K562 (cell line): Measurements from ENCODE around the gene MAGI2. TPM values are rescaled to one million over a fixed set of nuclear protein-coding genes. Genes with fewer than 3 reads are reported as not detected.

Source experiments
- ATAC-seq: fragments of 200-7000 bp; cut with Tn5 transposase; 3 replicates; pipeline ENCODE4 v1.9.1; 2020; ENCODE audit warnings: moderate library complexity
- BruUV-seq: library from RNA; stranded (reverse); fragments of 400-500 nt; replicated peaks from 2 replicates; lab custom pipeline; 2021; lab: Mats Ljungman, UMichigan
- CTCF ChIA-PET: fragments of 300-600 bp; formaldehyde crosslinking; extraction: SDS; loops from one replicate; lab custom pipeline; 2021; ENCODE audit warnings: low intra/inter-chr PET ratio; lab: Yijun Ruan, JAX
- POLR2A ChIA-PET: fragments of 300-600, 350-650 bp; sonication (Branson Sonifier 250); formaldehyde crosslinking; extraction: SDS; loops from one replicate; lab custom pipeline; 2021; ENCODE audit warnings: antibody characterized with exemption, inconsistent platforms; lab: Yijun Ruan, JAX
- DNase-seq, 4 experiments: peaks; one replicate each; pipeline versions ENCODE4 v3.0.0 to v3.0.0-alpha.2; 2011 to 2018; ENCODE audit warnings: low spot score in 3 of 4, mixed read lengths in 3 of 4; ENCODE audit errors: extremely low read depth in 1 of 4
- FAIRE-seq: peaks from 2 replicates; lab custom pipeline; 2011; peaks lifted over from hg19 to GRCh38; lab: Jason Lieb, UNC
- H2AFZ ChIP-seq: 2 replicates; pipeline ENCODE4 v1.6.0; 2011; ENCODE audit warnings: low read depth, low read length, control low read depth, inconsistent platforms
- H3K27ac ChIP-seq: fragments of 200-600 bp; 3 replicates; pipeline ENCODE4 v1.8.0; 2011; ENCODE audit warnings: low read depth, mild to moderate bottlenecking, control low read depth, inconsistent platforms, low read length, moderate library complexity, mixed read lengths; ENCODE audit errors: extremely low read depth
- H3K27me3 ChIP-seq, 2 experiments: fragments of 300-600 bp in 1 of 2; 2 replicates in 1 of 2; 3 replicates in 1 of 2; pipeline versions ENCODE4 v1.6.0 to v1.8.0; 2011; ENCODE audit warnings: inconsistent platforms in 2 of 2, low read length in 2 of 2, mild to moderate bottlenecking in 1 of 2, mixed read lengths in 1 of 2, moderate library complexity in 1 of 2; ENCODE audit not compliant: control insufficient read depth in 2 of 2, insufficient read depth in 2 of 2
- H3K36me3 ChIP-seq: fragments of 300-600 bp; 3 replicates; pipeline ENCODE4 v1.8.0; 2011; ENCODE audit warnings: mild to moderate bottlenecking, low read length, inconsistent platforms; ENCODE audit not compliant: control insufficient read depth, insufficient read depth
- H3K4me1 ChIP-seq, 2 experiments: fragments of 200-600 bp in 1 of 2; replicated peaks in 1 of 2; 2 replicates in 1 of 2; 3 replicates in 1 of 2; pipeline versions ENCODE4 v1.5.1 to v1.8.0; 2011; ENCODE audit warnings: inconsistent platforms in 2 of 2, low read length in 2 of 2, mild to moderate bottlenecking in 1 of 2, mixed read lengths in 1 of 2, moderate library complexity in 1 of 2; ENCODE audit not compliant: control insufficient read depth in 2 of 2, insufficient read depth in 2 of 2
- H3K4me2 ChIP-seq: 2 replicates; pipeline ENCODE4 v1.6.1; 2011; ENCODE audit warnings: low read length, control low read depth, inconsistent platforms, mixed read lengths; ENCODE audit not compliant: insufficient read depth
- H3K4me3 ChIP-seq: fragments of 200-600 bp; sonication (generic), shearing (Covaris generic); 2 replicates; pipeline ENCODE4 v1.5.1; 2016; ENCODE audit warnings: control low read depth, inconsistent platforms
- H3K79me2 ChIP-seq: fragments of 200-600 bp; 3 replicates; pipeline ENCODE4 v1.8.0; 2011; ENCODE audit warnings: low read length, inconsistent platforms; ENCODE audit not compliant: control insufficient read depth, insufficient read depth
- H3K9ac ChIP-seq, 2 experiments: 2 replicates each; pipeline versions ENCODE4 v1.6.0 to v1.6.1; 2011; ENCODE audit warnings: low read depth in 2 of 2, low read length in 2 of 2, control low read depth in 1 of 2, inconsistent platforms in 1 of 2, mild to moderate bottlenecking in 1 of 2, mixed read lengths in 1 of 2; ENCODE audit not compliant: insufficient read depth in 1 of 2
- H3K9me1 ChIP-seq: one replicate; pipeline ENCODE4 v1.6.0; 2011; ENCODE audit warnings: inconsistent platforms, mild to moderate bottlenecking, low read length, moderate library complexity; ENCODE audit not compliant: control insufficient read depth, insufficient read depth
- H3K9me3 ChIP-seq: replicated peaks from 2 replicates; pipeline ENCODE4 v1.5.1; 2011; ENCODE audit warnings: low read depth, low read length, inconsistent platforms; ENCODE audit not compliant: control insufficient read depth, insufficient read depth
- H4K20me1 ChIP-seq: replicated peaks from 2 replicates; pipeline ENCODE4 v1.6.1; 2011; ENCODE audit warnings: low read length, inconsistent platforms, mixed read lengths; ENCODE audit not compliant: control insufficient read depth, insufficient read depth
- BCL6 ChIP-seq: fragments of 250-450 bp; sonication (Bioruptor Pico); IDR thresholded peaks from 2 replicates; pipeline ENCODE4 v1.4.0; 2020
- MYNN ChIP-seq, 2 experiments: sonication (generic); formaldehyde crosslinking in 1 of 2; IDR thresholded peaks; 2 replicates each; pipeline versions ENCODE4 v1.5.0 to v1.6.1; 2016 to 2020; ENCODE audit warnings: antibody characterized with exemption in 1 of 2, missing genetic modification reagents in 1 of 2
- NFYB ChIP-seq: IDR thresholded peaks from 2 replicates; pipeline ENCODE4 v1.6.1; 2011; ENCODE audit warnings: mild to moderate bottlenecking, moderate library complexity; ENCODE audit not compliant: insufficient read length; ENCODE audit errors: extremely low read depth
- NR2C1 ChIP-seq, 2 experiments: fragments of 450-650 bp; IDR thresholded peaks; 2 replicates each; pipeline ENCODE4 v1.6.1; 2017; ENCODE audit warnings: mild to moderate bottlenecking in 2 of 2, antibody characterized with exemption in 1 of 2, inconsistent platforms in 1 of 2, missing compliant biosample characterization in 1 of 2, missing genetic modification characterization in 1 of 2
- RAD51 ChIP-seq: fragments of 450-650 bp; IDR thresholded peaks from 2 replicates; pipeline ENCODE4 v1.7.1; 2016; ENCODE audit warnings: low read depth, mild to moderate bottlenecking, borderline replicate concordance
- SMARCA5 ChIP-seq: fragments of 450-650 bp; IDR thresholded peaks from 2 replicates; pipeline ENCODE4 v1.6.1; 2016
- ZNF316 ChIP-seq: fragments of 450-650 bp; IDR thresholded peaks from 2 replicates; pipeline ENCODE4 v1.6.1; 2016
- WGBS: fragments of 100-300 bp; shearing (Covaris generic); methylation state at CpG from one replicate; pipeline ENCODE4 v1.1.6; 2016; ENCODE audit warnings: low coverage, mixed read lengths; ENCODE audit not compliant: insufficient coverage; ENCODE audit errors: missing lambda C conversion rate; 5-methylcytosine and 5-hydroxymethylcytosine counted together
- in situ Hi-C: fragments of 300-500 bp; cut with MboI; formaldehyde crosslinking; loops from 4 replicates; pipeline ENCODE4 v1.15.0; 2018; ENCODE audit warnings: inconsistent platforms, mixed read lengths
- intact Hi-C: fragments of 100-400 bp; cut with micrococcal nuclease; formaldehyde crosslinking; loops from 2 replicates; pipeline ENCODE4 v1.14.2; 2022
- polyA plus RNA-seq, 8 experiments: library from polyadenylated mRNA; depleted of rRNA in 4 of 8; stranded (reverse) in 5 of 8; unstranded in 3 of 8; fragments of >200 nt; fragmentation: Nextera tagmentation in 2 of 8; fragmentation: Illumina TruSeq in 1 of 8; extraction: Ambion mirVana in 2 of 8; extraction: Trizol in 1 of 8; gene quantifications; 2 replicates each; pipeline versions ENCODE4 v1.2.1 to v1.2.3, GENCODE V29; 2011 to 2014; ENCODE audit warnings: inconsistent platforms in 1 of 8, missing spikeins in 1 of 8
- total RNA-seq, 7 experiments: library from RNA; depleted of rRNA in 6 of 7; stranded (reverse); fragments of >200 nt in 6 of 7; fragmentation: Illumina TruSeq in 2 of 7; extraction: Trizol in 2 of 7; gene quantifications; 2 replicates each; pipeline versions ENCODE4 v1.2.1 to v1.2.3, GENCODE V29; 2011 to 2021; ENCODE audit warnings: low replicate concordance in 1 of 7
- TF ChIP-seq, protein P1 (sequence below), 2 experiments: fragments of 250-450 bp in 1 of 2; fragments of 450-650 bp in 1 of 2; sonication (Bioruptor Pico) in 1 of 2; IDR thresholded peaks; 2 replicates each; pipeline versions ENCODE4 v1.6.1 to v1.8.0; 2016 to 2021; ENCODE audit warnings: mild to moderate bottlenecking in 2 of 2, moderate library complexity in 2 of 2, missing compliant biosample characterization in 1 of 2, missing genetic modification characterization in 1 of 2
- TF ChIP-seq, protein P2 (sequence below): sonication (generic); formaldehyde crosslinking; IDR thresholded peaks from 2 replicates; pipeline ENCODE4 v1.8.0; 2022; ENCODE audit warnings: mild to moderate bottlenecking, missing genetic modification reagents
- TF ChIP-seq, protein P3 (sequence below): sonication (generic); formaldehyde crosslinking; IDR thresholded peaks from 2 replicates; pipeline ENCODE4 v1.8.1; 2023; ENCODE audit warnings: mild to moderate bottlenecking, missing genetic modification reagents, moderate library complexity
- TF ChIP-seq, protein P4 (sequence below): sonication (generic); formaldehyde crosslinking; IDR thresholded peaks from 2 replicates; pipeline ENCODE4 v1.8.1; 2023; ENCODE audit warnings: mild to moderate bottlenecking, missing genetic modification reagents
- TF ChIP-seq, protein P5 (sequence below): fragments of 450-650 bp; conservative IDR thresholded peaks from 2 replicates; pipeline ENCODE4 v1.6.1; 2016; ENCODE audit warnings: missing genetic modification characterization, low read depth, mild to moderate bottlenecking, control low read depth, missing compliant biosample characterization

MAGI2 gene
- total and polyA plus RNA-seq, 9 of the 15 experiments (the other 6 are each of a cell fraction or from before 2014, with no cell fraction given): 0.27 to 1.4 (median 0.70) TPM

DNA sequence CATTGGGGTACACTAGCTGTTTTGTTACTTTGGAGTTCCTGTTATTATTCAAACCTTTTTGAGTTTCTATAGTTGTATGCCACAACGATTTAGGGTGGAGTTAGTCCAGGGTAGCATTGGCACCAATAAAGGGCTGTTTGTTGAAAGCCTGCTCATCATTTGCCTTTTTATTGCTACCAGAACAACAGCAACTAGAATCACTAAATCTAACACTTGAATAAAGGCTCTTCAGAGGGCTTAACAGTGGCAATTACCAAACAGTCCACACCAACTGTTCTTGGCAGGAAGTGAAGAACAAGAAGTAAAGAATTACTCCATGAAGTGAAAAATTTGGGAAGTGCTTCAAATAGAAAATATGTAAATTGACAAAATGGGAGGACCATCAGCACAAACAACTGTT, 1033.5 kb downstream of the MAGI2 start:
- no peak overlapping the region for H3K4me3 ChIP-seq
- in situ Hi-C loops: no loop called here
- H3K9ac ChIP-seq: no peak overlapping the region
- 5% methylated on average over 1 of the region's 1 CpG for WGBS
- no peak overlapping the region for H3K27ac ChIP-seq
- POLR2A ChIA-PET: no interaction called here
- H3K27me3 ChIP-seq: no peaks in the 10 kb centered on the region
- H3K79me2 ChIP-seq: no peaks in the 10 kb centered on the region
- no peaks in the 10 kb centered on the region for H3K9me1 ChIP-seq
- H3K4me2 ChIP-seq: no peak overlapping the region
- intact Hi-C loops: no loop called here
- no peak for ATAC-seq
- no peaks in the 10 kb centered on the region for H3K36me3 ChIP-seq
- H3K9me3 ChIP-seq: peaks cover 2% of the 10 kb centered on the region; the same call in 1 of the 2 replicates
- H2AFZ ChIP-seq: no peak overlapping the region
- no TSS peak for BruUV-seq
- no peaks in the 10 kb centered on the region for H3K4me1 ChIP-seq
- DNase-seq: no peak
- H4K20me1 ChIP-seq: no peaks in the 10 kb centered on the region
- no peak for FAIRE-seq
- CTCF ChIA-PET: no interaction called here
- TF ChIP-seq, protein P1, sequence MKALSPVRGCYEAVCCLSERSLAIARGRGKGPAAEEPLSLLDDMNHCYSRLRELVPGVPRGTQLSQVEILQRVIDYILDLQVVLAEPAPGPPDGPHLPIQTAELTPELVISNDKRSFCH (CRISPR knock-in tag; IDR thresholded peaks at IDR 0.05): no peak
- TF ChIP-seq, protein P1 (tag; IDR thresholded peaks at IDR 0.05): no peak
- TF ChIP-seq BCL6 (CRISPR knock-in tag): no peak
- TF ChIP-seq NFYB: no peak
- TF ChIP-seq, protein P2, sequence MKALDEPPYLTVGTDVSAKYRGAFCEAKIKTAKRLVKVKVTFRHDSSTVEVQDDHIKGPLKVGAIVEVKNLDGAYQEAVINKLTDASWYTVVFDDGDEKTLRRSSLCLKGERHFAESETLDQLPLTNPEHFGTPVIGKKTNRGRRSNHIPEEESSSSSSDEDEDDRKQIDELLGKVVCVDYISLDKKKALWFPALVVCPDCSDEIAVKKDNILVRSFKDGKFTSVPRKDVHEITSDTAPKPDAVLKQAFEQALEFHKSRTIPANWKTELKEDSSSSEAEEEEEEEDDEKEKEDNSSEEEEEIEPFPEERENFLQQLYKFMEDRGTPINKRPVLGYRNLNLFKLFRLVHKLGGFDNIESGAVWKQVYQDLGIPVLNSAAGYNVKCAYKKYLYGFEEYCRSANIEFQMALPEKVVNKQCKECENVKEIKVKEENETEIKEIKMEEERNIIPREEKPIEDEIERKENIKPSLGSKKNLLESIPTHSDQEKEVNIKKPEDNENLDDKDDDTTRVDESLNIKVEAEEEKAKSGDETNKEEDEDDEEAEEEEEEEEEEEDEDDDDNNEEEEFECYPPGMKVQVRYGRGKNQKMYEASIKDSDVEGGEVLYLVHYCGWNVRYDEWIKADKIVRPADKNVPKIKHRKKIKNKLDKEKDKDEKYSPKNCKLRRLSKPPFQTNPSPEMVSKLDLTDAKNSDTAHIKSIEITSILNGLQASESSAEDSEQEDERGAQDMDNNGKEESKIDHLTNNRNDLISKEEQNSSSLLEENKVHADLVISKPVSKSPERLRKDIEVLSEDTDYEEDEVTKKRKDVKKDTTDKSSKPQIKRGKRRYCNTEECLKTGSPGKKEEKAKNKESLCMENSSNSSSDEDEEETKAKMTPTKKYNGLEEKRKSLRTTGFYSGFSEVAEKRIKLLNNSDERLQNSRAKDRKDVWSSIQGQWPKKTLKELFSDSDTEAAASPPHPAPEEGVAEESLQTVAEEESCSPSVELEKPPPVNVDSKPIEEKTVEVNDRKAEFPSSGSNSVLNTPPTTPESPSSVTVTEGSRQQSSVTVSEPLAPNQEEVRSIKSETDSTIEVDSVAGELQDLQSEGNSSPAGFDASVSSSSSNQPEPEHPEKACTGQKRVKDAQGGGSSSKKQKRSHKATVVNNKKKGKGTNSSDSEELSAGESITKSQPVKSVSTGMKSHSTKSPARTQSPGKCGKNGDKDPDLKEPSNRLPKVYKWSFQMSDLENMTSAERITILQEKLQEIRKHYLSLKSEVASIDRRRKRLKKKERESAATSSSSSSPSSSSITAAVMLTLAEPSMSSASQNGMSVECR (CRISPR knock-in tag): no peak
- TF ChIP-seq, protein P3, sequence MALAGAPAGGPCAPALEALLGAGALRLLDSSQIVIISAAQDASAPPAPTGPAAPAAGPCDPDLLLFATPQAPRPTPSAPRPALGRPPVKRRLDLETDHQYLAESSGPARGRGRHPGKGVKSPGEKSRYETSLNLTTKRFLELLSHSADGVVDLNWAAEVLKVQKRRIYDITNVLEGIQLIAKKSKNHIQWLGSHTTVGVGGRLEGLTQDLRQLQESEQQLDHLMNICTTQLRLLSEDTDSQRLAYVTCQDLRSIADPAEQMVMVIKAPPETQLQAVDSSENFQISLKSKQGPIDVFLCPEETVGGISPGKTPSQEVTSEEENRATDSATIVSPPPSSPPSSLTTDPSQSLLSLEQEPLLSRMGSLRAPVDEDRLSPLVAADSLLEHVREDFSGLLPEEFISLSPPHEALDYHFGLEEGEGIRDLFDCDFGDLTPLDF: no peak
- no peak for TF ChIP-seq MYNN (IDR thresholded peaks at IDR 0.05)
- TF ChIP-seq MYNN (CRISPR knock-in tag; IDR thresholded peaks at IDR 0.05): no peak
- TF ChIP-seq, protein P4, sequence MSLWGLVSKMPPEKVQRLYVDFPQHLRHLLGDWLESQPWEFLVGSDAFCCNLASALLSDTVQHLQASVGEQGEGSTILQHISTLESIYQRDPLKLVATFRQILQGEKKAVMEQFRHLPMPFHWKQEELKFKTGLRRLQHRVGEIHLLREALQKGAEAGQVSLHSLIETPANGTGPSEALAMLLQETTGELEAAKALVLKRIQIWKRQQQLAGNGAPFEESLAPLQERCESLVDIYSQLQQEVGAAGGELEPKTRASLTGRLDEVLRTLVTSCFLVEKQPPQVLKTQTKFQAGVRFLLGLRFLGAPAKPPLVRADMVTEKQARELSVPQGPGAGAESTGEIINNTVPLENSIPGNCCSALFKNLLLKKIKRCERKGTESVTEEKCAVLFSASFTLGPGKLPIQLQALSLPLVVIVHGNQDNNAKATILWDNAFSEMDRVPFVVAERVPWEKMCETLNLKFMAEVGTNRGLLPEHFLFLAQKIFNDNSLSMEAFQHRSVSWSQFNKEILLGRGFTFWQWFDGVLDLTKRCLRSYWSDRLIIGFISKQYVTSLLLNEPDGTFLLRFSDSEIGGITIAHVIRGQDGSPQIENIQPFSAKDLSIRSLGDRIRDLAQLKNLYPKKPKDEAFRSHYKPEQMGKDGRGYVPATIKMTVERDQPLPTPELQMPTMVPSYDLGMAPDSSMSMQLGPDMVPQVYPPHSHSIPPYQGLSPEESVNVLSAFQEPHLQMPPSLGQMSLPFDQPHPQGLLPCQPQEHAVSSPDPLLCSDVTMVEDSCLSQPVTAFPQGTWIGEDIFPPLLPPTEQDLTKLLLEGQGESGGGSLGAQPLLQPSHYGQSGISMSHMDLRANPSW (CRISPR knock-in tag): no peak
- no peak for TF ChIP-seq ZNF316
- TF ChIP-seq RAD51: no peak
- no peak for TF ChIP-seq NR2C1 (IDR thresholded peaks at IDR 0.05)
- TF ChIP-seq NR2C1 (tag; IDR thresholded peaks at IDR 0.05): no peak
- no peak for TF ChIP-seq SMARCA5
- TF ChIP-seq, protein P5, sequence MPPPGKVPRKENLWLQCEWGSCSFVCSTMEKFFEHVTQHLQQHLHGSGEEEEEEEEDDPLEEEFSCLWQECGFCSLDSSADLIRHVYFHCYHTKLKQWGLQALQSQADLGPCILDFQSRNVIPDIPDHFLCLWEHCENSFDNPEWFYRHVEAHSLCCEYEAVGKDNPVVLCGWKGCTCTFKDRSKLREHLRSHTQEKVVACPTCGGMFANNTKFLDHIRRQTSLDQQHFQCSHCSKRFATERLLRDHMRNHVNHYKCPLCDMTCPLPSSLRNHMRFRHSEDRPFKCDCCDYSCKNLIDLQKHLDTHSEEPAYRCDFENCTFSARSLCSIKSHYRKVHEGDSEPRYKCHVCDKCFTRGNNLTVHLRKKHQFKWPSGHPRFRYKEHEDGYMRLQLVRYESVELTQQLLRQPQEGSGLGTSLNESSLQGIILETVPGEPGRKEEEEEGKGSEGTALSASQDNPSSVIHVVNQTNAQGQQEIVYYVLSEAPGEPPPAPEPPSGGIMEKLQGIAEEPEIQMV (tag): no peak
